ENCODE results near the gene SLC25A3.

SLC25A3 gene

GRCh38 chr12:98575013-98575412, 18.5 kb upstream of the SLC25A3 start:
- TF ChIP-seq FOXP2 (optimal IDR thresholded peaks at IDR 0.05; ENCODE audit: borderline replicate concordance, extremely low read depth, extremely low read length, insufficient read depth), result no peak
- no peak for TF ChIP-seq SIN3A (IDR thresholded peaks at IDR 0.05; ENCODE audit: borderline replicate concordance, insufficient read depth, low read length)
- no peak for TF ChIP-seq REST (IDR thresholded peaks at IDR 0.05; ENCODE audit: insufficient read depth in 1 of 2, low read depth in 2 of 2, low read length in 2 of 2)
- TF ChIP-seq TAF1 (IDR thresholded peaks at IDR 0.05; ENCODE audit: borderline replicate concordance, insufficient read depth, low read length), result no peak
- TF ChIP-seq POLR2AphosphoS5 (IDR thresholded peaks at IDR 0.05; ENCODE audit: low read depth, low read length), result no peak

DNA sequence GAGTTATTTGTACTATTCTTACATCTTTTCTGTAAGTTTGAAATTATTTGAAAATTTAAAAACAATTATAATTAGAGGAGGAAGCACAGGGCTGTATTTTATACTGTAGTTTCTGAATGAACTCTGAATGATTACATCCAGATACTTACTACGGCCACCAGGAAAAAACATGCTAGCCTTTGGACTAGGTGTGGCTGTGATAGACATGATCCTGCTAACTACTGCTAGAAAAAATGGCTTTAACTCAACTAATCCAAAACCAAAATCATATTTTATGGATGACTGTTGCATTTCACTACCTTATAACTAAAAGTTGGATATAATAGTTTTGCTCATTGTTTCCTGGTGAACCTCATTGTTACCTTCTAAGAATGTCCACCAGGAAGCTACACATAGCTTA, 15.1 kb upstream of the SLC25A3 start:
- TF ChIP-seq TAF1 (IDR thresholded peaks at IDR 0.05; ENCODE audit: borderline replicate concordance, insufficient read depth, low read length) (no peak), REST (IDR thresholded peaks at IDR 0.05; ENCODE audit: insufficient read depth in 1 of 2, low read depth in 2 of 2, low read length in 2 of 2) (no peak), POLR2AphosphoS5 (IDR thresholded peaks at IDR 0.05; ENCODE audit: low read depth, low read length) (no peak), SIN3A (IDR thresholded peaks at IDR 0.05; ENCODE audit: borderline replicate concordance, insufficient read depth, low read length) (no peak), FOXP2 (optimal IDR thresholded peaks at IDR 0.05; ENCODE audit: borderline replicate concordance, extremely low read depth, extremely low read length, insufficient read depth) (no peak)

DNA sequence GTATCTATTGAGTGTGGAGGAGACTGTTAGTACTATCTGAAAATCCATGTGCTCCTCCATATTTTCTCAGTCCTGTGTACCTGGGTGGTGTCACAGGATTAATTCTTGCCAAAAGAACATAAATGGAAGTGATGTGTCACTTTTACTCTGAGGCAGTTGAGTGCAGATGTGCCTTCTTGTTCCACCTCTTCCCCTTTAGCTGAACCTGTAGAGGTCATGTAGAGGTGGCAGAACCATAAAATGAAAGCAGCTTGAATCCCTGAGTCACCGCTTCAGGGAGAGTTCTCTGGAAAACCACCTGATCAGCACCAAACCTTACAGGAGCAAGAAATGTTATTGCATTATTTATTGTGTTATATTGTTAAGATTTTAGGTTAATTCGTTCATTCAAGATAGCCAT, 14.7 kb upstream of the SLC25A3 start:
- TF ChIP-seq TAF1 (IDR thresholded peaks at IDR 0.05; ENCODE audit: borderline replicate concordance, insufficient read depth, low read length), result no peak
- TF ChIP-seq SIN3A (IDR thresholded peaks at IDR 0.05; ENCODE audit: borderline replicate concordance, insufficient read depth, low read length), result no peak
- no peak for TF ChIP-seq POLR2AphosphoS5 (IDR thresholded peaks at IDR 0.05; ENCODE audit: low read depth, low read length)
- TF ChIP-seq REST (IDR thresholded peaks at IDR 0.05; ENCODE audit: insufficient read depth in 1 of 2, low read depth in 2 of 2, low read length in 2 of 2), result no peak
- no peak for TF ChIP-seq FOXP2 (optimal IDR thresholded peaks at IDR 0.05; ENCODE audit: borderline replicate concordance, extremely low read depth, extremely low read length, insufficient read depth)

DNA sequence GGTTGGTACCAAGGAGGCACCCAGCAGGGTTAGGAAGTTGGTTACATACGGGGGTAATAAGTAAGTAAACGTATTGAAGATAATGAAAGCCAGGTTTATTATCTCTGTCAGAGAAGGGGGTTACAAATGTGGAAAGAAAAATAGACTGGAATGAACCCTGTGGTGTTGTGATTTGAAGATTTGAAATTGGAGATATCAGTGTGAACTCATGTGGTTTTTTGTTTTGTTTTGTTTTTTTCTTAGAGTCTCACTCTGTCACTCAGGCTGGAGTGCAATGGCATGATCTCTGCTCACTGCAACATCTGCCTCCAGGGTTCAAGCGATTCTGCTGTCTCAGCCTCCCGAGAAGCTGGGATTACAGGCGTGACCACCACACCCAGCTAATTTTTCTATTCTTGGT, 14.1 kb upstream of the SLC25A3 start:
- TF ChIP-seq FOXP2 (optimal IDR thresholded peaks at IDR 0.05; ENCODE audit: borderline replicate concordance, extremely low read depth, extremely low read length, insufficient read depth), result no peak
- no peak for TF ChIP-seq SIN3A (IDR thresholded peaks at IDR 0.05; ENCODE audit: borderline replicate concordance, insufficient read depth, low read length)
- TF ChIP-seq POLR2AphosphoS5 (IDR thresholded peaks at IDR 0.05; ENCODE audit: low read depth, low read length), result no peak
- TF ChIP-seq TAF1 (IDR thresholded peaks at IDR 0.05; ENCODE audit: borderline replicate concordance, insufficient read depth, low read length), result no peak
- no peak for TF ChIP-seq REST (IDR thresholded peaks at IDR 0.05; ENCODE audit: insufficient read depth in 1 of 2, low read depth in 2 of 2, low read length in 2 of 2)

DNA sequence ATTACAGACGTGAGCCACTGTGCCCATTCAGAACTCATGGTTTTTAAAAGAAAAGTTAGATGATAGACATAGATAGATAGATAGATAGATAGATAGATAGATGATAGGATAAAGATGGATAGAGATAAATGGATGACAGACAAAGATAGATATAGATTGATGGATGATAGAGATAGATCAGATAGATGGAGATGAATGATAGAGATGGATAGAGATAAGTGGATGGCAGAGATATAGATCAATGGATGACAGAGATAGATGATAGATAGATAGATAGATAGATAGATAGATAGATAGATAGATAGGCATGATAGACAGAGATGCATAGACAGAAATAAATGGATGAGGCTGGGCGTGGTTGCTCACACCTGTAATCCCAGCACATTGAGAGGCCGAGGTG, 13.7 kb upstream of the SLC25A3 start:
- TF ChIP-seq REST (IDR thresholded peaks at IDR 0.05; ENCODE audit: insufficient read depth in 1 of 2, low read depth in 2 of 2, low read length in 2 of 2) (no peak), POLR2AphosphoS5 (IDR thresholded peaks at IDR 0.05; ENCODE audit: low read depth, low read length) (no peak), TAF1 (IDR thresholded peaks at IDR 0.05; ENCODE audit: borderline replicate concordance, insufficient read depth, low read length) (no peak), SIN3A (IDR thresholded peaks at IDR 0.05; ENCODE audit: borderline replicate concordance, insufficient read depth, low read length) (no peak), FOXP2 (optimal IDR thresholded peaks at IDR 0.05; ENCODE audit: borderline replicate concordance, extremely low read depth, extremely low read length, insufficient read depth) (no peak)
